Measurements from ENCODE around the gene NEIL3. TPM values are rescaled to one million over a fixed set of nuclear protein-coding genes. Genes with fewer than 3 reads are reported as not detected.

Gene NEIL3
- total RNA-seq, 2 donors from 2014 or later, result 0.52 TPM; not detected in 1

- DNase-seq (ENCODE audit: low spot score), result no peak
- no peaks in the 10 kb centered on the region for H3K9me3 ChIP-seq
- H3K36me3 ChIP-seq, result no peaks in the 10 kb centered on the region
- H3K27ac ChIP-seq, result no peak overlapping the region
- no peak overlapping the region for H3K4me3 ChIP-seq
- TF ChIP-seq CTCF (IDR thresholded peaks at IDR 0.05), result no peak
- H3K27me3 ChIP-seq, result no peaks in the 10 kb centered on the region
- no peaks in the 10 kb centered on the region for H3K4me1 ChIP-seq
Observed at GRCh38 chr4:177315767-177316464, 6.2 kb downstream of the NEIL3 start.

DNA sequence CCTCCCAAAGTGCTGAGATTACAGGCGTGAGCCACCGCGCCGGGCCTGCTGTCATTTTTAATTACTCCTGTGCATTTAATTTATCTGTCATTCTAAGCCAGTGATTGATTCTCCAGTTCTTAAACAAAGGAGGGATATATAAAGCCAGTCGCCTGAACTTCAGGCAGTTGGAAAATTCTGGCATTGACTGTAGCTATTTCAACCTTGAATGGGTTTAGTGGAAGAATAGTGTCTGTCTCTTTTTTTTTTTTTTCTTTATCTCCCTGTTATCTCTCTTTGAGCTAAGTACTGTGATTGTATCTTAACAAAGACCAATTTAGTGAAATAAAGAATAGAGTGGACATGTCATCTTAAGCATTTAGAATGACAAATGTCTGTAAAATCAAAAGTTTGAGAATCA is 11.0 kb downstream of the NEIL3 start:
- Histone ChIP-seq H3K27me3 (no peaks in the 10 kb centered on the region), H3K36me3 (no peaks in the 10 kb centered on the region), H3K4me1 (no peaks in the 10 kb centered on the region), H3K9me3 (no peaks in the 10 kb centered on the region), H3K27ac (no peak overlapping the region), H3K4me3 (no peak overlapping the region)
- TF ChIP-seq CTCF (IDR thresholded peaks at IDR 0.05), result no peak
- DNase-seq (ENCODE audit: low spot score), result no peak

DNA sequence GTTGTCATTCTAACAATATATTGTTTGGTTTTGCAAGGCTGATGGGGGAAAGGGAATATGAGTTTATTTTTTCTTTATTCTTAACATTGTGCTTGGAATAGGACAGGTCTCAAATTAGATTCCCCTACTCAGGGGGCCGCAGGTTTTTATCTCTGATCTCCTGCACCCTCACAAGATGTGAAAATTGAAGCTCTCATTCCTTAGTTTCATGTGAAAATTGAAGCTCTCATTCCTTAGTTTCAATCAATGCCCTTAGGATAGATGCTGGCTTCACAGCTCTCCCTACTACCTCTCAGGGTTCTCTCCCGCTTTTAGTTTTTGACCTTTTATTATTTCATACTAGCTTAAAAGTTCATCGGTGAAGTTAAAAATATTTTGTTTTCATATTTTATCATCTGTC is 12.0 kb downstream of the NEIL3 start:
- no peaks in the 10 kb centered on the region for H3K4me1 ChIP-seq
- no peak overlapping the region for H3K4me3 ChIP-seq
- H3K9me3 ChIP-seq, result no peaks in the 10 kb centered on the region
- no peak for DNase-seq (ENCODE audit: low spot score)
- no peak for TF ChIP-seq CTCF (IDR thresholded peaks at IDR 0.05)
- H3K27me3 ChIP-seq, result no peaks in the 10 kb centered on the region
- no peak overlapping the region for H3K27ac ChIP-seq
- no peaks in the 10 kb centered on the region for H3K36me3 ChIP-seq

GRCh38 chr4:177322266-177322665 is 12.6 kb downstream of the NEIL3 start:
- H3K4me1 ChIP-seq, result no peaks in the 10 kb centered on the region
- H3K9me3 ChIP-seq, result no peaks in the 10 kb centered on the region
- DNase-seq (ENCODE audit: low spot score), result no peak
- no peak overlapping the region for H3K4me3 ChIP-seq
- no peaks in the 10 kb centered on the region for H3K27me3 ChIP-seq
- no peak overlapping the region for H3K27ac ChIP-seq
- TF ChIP-seq CTCF (IDR thresholded peaks at IDR 0.05), result no peak
- no peaks in the 10 kb centered on the region for H3K36me3 ChIP-seq

DNA sequence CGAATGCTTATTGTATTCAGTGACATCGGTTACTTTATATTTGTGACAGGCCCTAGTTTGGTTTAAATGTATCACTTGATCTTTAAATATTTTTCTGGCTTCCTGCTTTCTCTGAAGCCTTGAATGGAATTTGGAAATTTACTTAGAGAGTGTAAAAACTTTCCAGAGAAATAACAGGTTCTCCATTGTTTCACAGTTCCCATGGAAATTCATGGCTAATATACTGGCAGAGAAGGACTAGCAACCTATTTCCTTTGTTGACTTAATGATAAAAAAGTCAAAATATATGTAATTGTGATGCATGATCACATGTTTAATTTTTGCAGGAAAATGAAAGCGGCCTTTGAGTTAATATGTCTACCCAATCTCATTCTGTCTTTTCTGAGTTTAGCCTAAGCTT is 13.2 kb downstream of the NEIL3 start:
- Histone ChIP-seq H3K27me3 (no peaks in the 10 kb centered on the region), H3K9me3 (no peaks in the 10 kb centered on the region), H3K4me3 (no peak overlapping the region), H3K27ac (no peak overlapping the region), H3K4me1 (no peaks in the 10 kb centered on the region), H3K36me3 (no peaks in the 10 kb centered on the region)
- DNase-seq (ENCODE audit: low spot score), result no peak
- no peak for TF ChIP-seq CTCF (IDR thresholded peaks at IDR 0.05)

DNA sequence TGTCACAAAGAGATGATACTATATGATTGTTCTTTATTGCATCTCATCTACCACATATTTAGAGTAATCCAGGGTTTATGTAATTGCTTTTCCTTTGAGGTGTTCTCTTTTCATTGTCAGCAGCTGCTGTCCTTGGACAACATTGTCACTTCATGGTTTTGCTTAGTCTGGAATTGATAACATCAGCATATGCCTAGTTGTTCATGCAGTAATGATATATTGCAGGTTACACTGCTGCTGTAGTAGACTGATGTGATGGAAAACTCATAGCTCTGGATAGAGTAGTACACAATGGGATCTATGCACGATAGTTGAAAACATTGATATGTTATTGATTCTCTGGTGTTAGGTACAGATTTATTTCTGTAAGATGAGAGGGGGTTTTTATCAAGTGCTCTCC is 13.7 kb downstream of the NEIL3 start:
- Histone ChIP-seq H3K36me3 (no peaks in the 10 kb centered on the region), H3K4me1 (no peaks in the 10 kb centered on the region), H3K27ac (no peak overlapping the region), H3K27me3 (no peaks in the 10 kb centered on the region), H3K9me3 (no peaks in the 10 kb centered on the region), H3K4me3 (no peak overlapping the region)
- TF ChIP-seq CTCF (IDR thresholded peaks at IDR 0.05), result no peak
- no peak for DNase-seq (ENCODE audit: low spot score)
